Kidney tubule cell (primary cell): ENCODE results near the gene LBP.
A peak's percentile ranks its signal among the peaks of the same experiment; 100 is the strongest.
"Not testable (repeated sequence)": the region's sequence is repeated elsewhere in the genome, so short reads cannot be mapped to it uniquely, and the experiment has no call there.

Source experiments
- DNase-seq: peaks from one replicate; pipeline ENCODE4 v3.0.0-alpha.2; 2018; ENCODE audit warnings: low spot score

The LBP gene

GRCh38 chr20:38395751-38396395 lies 49.6 kb downstream of the LBP start:
- DNase-seq: not testable (repeated sequence)

GRCh38 chr20:38402089-38402488 lies 55.8 kb downstream of the LBP start:
- DNase-seq: no peak

- no peak for DNase-seq
These were observed 56.5 kb downstream of the LBP start for GRCh38 chr20:38402816-38403215.

- DNase-seq: no peak
These were observed 57.7 kb downstream of the LBP start for GRCh38 chr20:38404016-38404415.

- DNase-seq: no peak
These were observed 58.9 kb downstream of the LBP start for GRCh38 chr20:38405132-38405531.

GRCh38 chr20:38406476-38406875 lies 60.2 kb downstream of the LBP start:
- DNase-seq: no peak

GRCh38 chr20:38407321-38407720 lies 61.0 kb downstream of the LBP start:
- no peak for DNase-seq

GRCh38 chr20:38407822-38408221 lies 61.5 kb downstream of the LBP start:
- DNase-seq: not testable (repeated sequence)

GRCh38 chr20:38412877-38413577 lies 66.7 kb downstream of the LBP start:
- no peak for DNase-seq

GRCh38 chr20:38414769-38415450 lies 68.6 kb downstream of the LBP start:
- no peak for DNase-seq

- peak; percentile 8 for DNase-seq
These were observed 72.4 kb downstream of the LBP start for GRCh38 chr20:38418509-38419204.

- DNase-seq: no peak
These were observed 74.3 kb downstream of the LBP start for GRCh38 chr20:38420388-38421085.

- DNase-seq: no peak
These were observed 75.6 kb downstream of the LBP start for GRCh38 chr20:38421915-38422314.

GRCh38 chr20:38423541-38423940 lies 77.3 kb downstream of the LBP start:
- no peak for DNase-seq

- no peak for DNase-seq
These were observed 78.1 kb downstream of the LBP start for GRCh38 chr20:38424401-38424800.

- peak; percentile 77 for DNase-seq
These were observed 80.0 kb downstream of the LBP start for GRCh38 chr20:38426006-38426897.
